ENCODE data around the gene IKZF1. TPM values are rescaled to one million over a fixed set of nuclear protein-coding genes. Genes with fewer than 3 reads are reported as not detected.

The IKZF1 gene
- total and polyA plus RNA-seq, 2 of the 13 experiments (the other 11 are each of a cell fraction or from before 2014, with no cell fraction given), result not detected

GRCh38 chr7:50306494-50307367 lies 2.2 kb downstream of the IKZF1 start (continued):
- TF ChIP-seq ZNF709 (CRISPR knock-in tag; IDR thresholded peaks at IDR 0.05) (no peak), POGK (CRISPR knock-in tag; conservative IDR thresholded peaks at IDR 0.05) (no peak), HHEX (CRISPR knock-in tag; IDR thresholded peaks at IDR 0.05) (no peak), SSRP1 (CRISPR knock-in tag; IDR thresholded peaks at IDR 0.05) (no peak), TFE3 (CRISPR knock-in tag; IDR thresholded peaks at IDR 0.05) (no peak), TCF7L2 (IDR thresholded peaks at IDR 0.05; ENCODE audit: low read depth, low read length) (no peak), ADNP (CRISPR knock-in tag; IDR thresholded peaks at IDR 0.05) (no peak), SYNCRIP (IDR thresholded peaks at IDR 0.05; ENCODE audit: insufficient read depth, low read depth, low read length) (no peak), GLMP (CRISPR knock-in tag; IDR thresholded peaks at IDR 0.05; ENCODE audit: borderline replicate concordance) (no peak), MAFG (CRISPR knock-in tag; IDR thresholded peaks at IDR 0.05) (no peak), CENPBD1 (CRISPR knock-in tag; IDR thresholded peaks at IDR 0.05; ENCODE audit: borderline replicate concordance, low read depth) (no peak)
